CD4-positive, alpha-beta T cell treated with Interleukin-15 for 1 hour (primary cell): ENCODE results near the gene BPIFA3.

Experiments used
- DNase-seq: peaks from one replicate; pipeline ENCODE4 v3.0.0-alpha.2; 2020

Gene BPIFA3

GRCh38 chr20:33229843-33230242, 12.7 kb downstream of the BPIFA3 start:
- no peak for DNase-seq

- no peak for DNase-seq
These were observed 14.1 kb downstream of the BPIFA3 start for GRCh38 chr20:33231237-33231636.

- DNase-seq: no peak
These were observed 15.4 kb downstream of the BPIFA3 start for GRCh38 chr20:33232486-33233072.

- no peak for DNase-seq
These were observed 16.1 kb downstream of the BPIFA3 start for GRCh38 chr20:33233129-33233774.

- no peak for DNase-seq
These were observed 16.9 kb downstream of the BPIFA3 start for GRCh38 chr20:33234050-33234449.

GRCh38 chr20:33235696-33236095, 18.5 kb downstream of the BPIFA3 start, which contains the start of gene BPIFA1:
Gene BPIFA1, plus strand, starts transcription at chr20:33235996. Its CDS starts 1,716 bp downstream, at chr20:33237712.
- DNase-seq: no peak

- no peak for DNase-seq
These were observed 19.2 kb downstream of the BPIFA3 start for GRCh38 chr20:33236351-33236750.

GRCh38 chr20:33237989-33238388, 20.8 kb downstream of the BPIFA3 start:
- DNase-seq: no peak

- DNase-seq: no peak
These were observed 22.3 kb downstream of the BPIFA3 start for GRCh38 chr20:33239418-33239817.

- DNase-seq: no peak
These were observed 23.0 kb downstream of the BPIFA3 start for GRCh38 chr20:33239979-33240736.

- DNase-seq: no peak
These were observed 23.8 kb downstream of the BPIFA3 start for GRCh38 chr20:33240923-33241322.

GRCh38 chr20:33242319-33243100, 25.4 kb downstream of the BPIFA3 start:
- DNase-seq: no peak

- no peak for DNase-seq
These were observed 28.9 kb downstream of the BPIFA3 start for GRCh38 chr20:33246077-33246476.

- no peak for DNase-seq
These were observed 32.3 kb downstream of the BPIFA3 start for GRCh38 chr20:33249456-33249855.

- DNase-seq: no peak
These were observed 33.5 kb downstream of the BPIFA3 start for GRCh38 chr20:33250666-33251065.

- DNase-seq: no peak
These were observed 34.3 kb downstream of the BPIFA3 start for GRCh38 chr20:33251496-33251895.

GRCh38 chr20:33252460-33252859, 35.3 kb downstream of the BPIFA3 start:
- no peak for DNase-seq

GRCh38 chr20:33255005-33255404, 37.9 kb downstream of the BPIFA3 start:
- DNase-seq: no peak

GRCh38 chr20:33257237-33257636, 40.1 kb downstream of the BPIFA3 start:
- DNase-seq: no peak

- DNase-seq: no peak
These were observed 42.2 kb downstream of the BPIFA3 start for GRCh38 chr20:33259371-33259770.

GRCh38 chr20:33261465-33261864, 44.3 kb downstream of the BPIFA3 start:
- DNase-seq: no peak

- peak; percentile 20 for DNase-seq
These were observed 45.5 kb downstream of the BPIFA3 start for GRCh38 chr20:33262658-33263065.

- DNase-seq: no peak
These were observed 46.6 kb downstream of the BPIFA3 start for GRCh38 chr20:33263784-33264183.
